Adrenal gland (tissue), 12 donors: ENCODE measurements around the gene PLIN3. TPM values are rescaled to one million over a fixed set of nuclear protein-coding genes. Genes with fewer than 3 reads are reported as not detected.
"Not testable (repeated sequence)": the region's sequence is repeated elsewhere in the genome, so short reads cannot be mapped to it uniquely, and the experiment has no call there.

Source experiments
- DNase-seq, 7 donors: peaks; one replicate each; pipeline ENCODE4 v3.0.0-alpha.2; 2019 to 2020
- H3K27ac ChIP-seq, 5 donors: fragments of 200-600 bp; sonication (generic) in 4 of 5; 1 replicate in 3 of 5; 2 replicates in 2 of 5; pipeline versions ENCODE4 v1.5.1 to v1.8.0; 2016 to 2020; ENCODE audit warnings: mild to moderate bottlenecking in 1 of 5
- H3K27me3 ChIP-seq: fragments of 200-600 bp; 2 replicates; pipeline ENCODE4 v1.8.0; 2021
- H3K36me3 ChIP-seq, 2 donors: fragments of 200-600 bp; replicated peaks in 1 of 2; 1 replicate in 1 of 2; 2 replicates in 1 of 2; pipeline versions ENCODE4 v1.5.1 to v1.8.0; 2018 to 2022
- H3K4me1 ChIP-seq, 2 donors: fragments of 200-600 bp; replicated peaks in 1 of 2; 1 replicate in 1 of 2; 2 replicates in 1 of 2; pipeline versions ENCODE4 v1.5.1 to v1.8.0; 2018 to 2021
- H3K4me3 ChIP-seq, 4 donors: fragments of 200-600 bp; sonication (generic) in 3 of 4; one replicate each; pipeline ENCODE4 v1.5.1; 2016 to 2018
- H3K9me3 ChIP-seq, 3 donors: fragments of 200-600 bp; sonication (generic) in 1 of 3; replicated peaks in 1 of 3; 1 replicate in 2 of 3; 2 replicates in 1 of 3; pipeline versions ENCODE4 v1.5.1 to v1.8.0; 2016 to 2021
- CTCF ChIP-seq, 6 experiments: fragments of 450-650 bp in 4 of 6; fragments of 200-600 bp in 2 of 6; sonication (generic) in 1 of 6; IDR thresholded peaks; 1 replicate in 5 of 6; 2 replicates in 1 of 6; pipeline versions ENCODE4 v1.5.1 to v1.8.0; 2016 to 2021; ENCODE audit warnings: antibody characterized with exemption in 6 of 6, mild to moderate bottlenecking in 2 of 6, moderate library complexity in 1 of 6
- POLR2A ChIP-seq, 2 donors: fragments of 450-650 bp; IDR thresholded peaks; one replicate each; pipeline ENCODE4 v1.6.1; 2017; ENCODE audit warnings: antibody characterized with exemption in 2 of 2, mild to moderate bottlenecking in 2 of 2, moderate library complexity in 1 of 2
- WGBS, 4 donors: extraction: QIAGEN DNeasy Blood & Tissue Kit in 2 of 4; methylation state at CpG; one replicate each; pipeline versions ENCODE4 v1.1.5 to v1.1.7; 2013 to 2017; 5-methylcytosine and 5-hydroxymethylcytosine counted together
- intact Hi-C, 2 donors: fragments of 100-400 bp; cut with DNase I; formaldehyde crosslinking; loops; one replicate each; pipeline versions ENCODE4 v1.14.1 to v1.15.0; 2022 to 2023
- polyA plus RNA-seq, 3 donors: library from polyadenylated mRNA; stranded (reverse); fragments of 200-250 nt in 2 of 3; fragments of 350-450 nt in 1 of 3; fragmentation: Illumina TruSeq in 1 of 3; extraction: RNeasy Lipid Tissue Mini Kit (QIAGEN cat#74804) in 1 of 3; gene quantifications; one replicate each; pipeline ENCODE4 v1.2.3, GENCODE V29; 2013 to 2014
- total RNA-seq, 9 donors: library from RNA; depleted of rRNA in 4 of 9; stranded (reverse); fragments of >200 nt in 4 of 9; fragments of 120-200 nt in 1 of 9; fragmentation: NEBNext Ultra II Directional in 1 of 9; extraction: Animal tissue kit (Norgen Biotek cat#: 25700) in 1 of 9; gene quantifications; one replicate each; pipeline versions ENCODE4 v1.1.0 to v1.2.4, GENCODE V29; 2013 to 2023
- donor health status: healthy with polysubstance abuse.
- donor health status: Bipolar disorder and iron deficiency.
- donor health status: DM: yes; HTN: yes; CAD: no.
- donor health status: DM: no; HTN: no; CAD: no.
- donor health status: DM: no; HTN: no; CAD: no.
- donor health status: DM: yes; HTN: yes; CAD: no.

Gene PLIN3
- total and polyA plus RNA-seq, 12 donors: 21.3 to 181 (median 103) TPM

- TF ChIP-seq CTCF (IDR thresholded peaks at IDR 0.05): no peak
- no peak for TF ChIP-seq POLR2A (IDR thresholded peaks at IDR 0.05)
- no peaks in the 10 kb centered on the region for H3K4me1 ChIP-seq
- no peaks in the 10 kb centered on the region for H3K27me3 ChIP-seq
- intact Hi-C loops: loop anchor here in 1 of 2 donors (10.0 kb wide), 1 partner anchor 48 kb away; no protein-coding TSS in a partner anchor
- H3K4me3 ChIP-seq: no peak overlapping the region
- no peaks in the 10 kb centered on the region for H3K36me3 ChIP-seq
- DNase-seq: peak in 5 of 7 donors; percentile 43 to 65 (median 55)
- WGBS, 4 donors: 52 to 80% (median 73%) methylated on average over 2 to 6 of the region's 6 CpGs
- H3K9me3 ChIP-seq: no peaks in the 10 kb centered on the region
- peak overlapping the region in 3 of 5 donors; percentile 27 to 68 (median 49) for H3K27ac ChIP-seq
These were observed 60.3 kb downstream of the PLIN3 start for GRCh38 chr19:4807188-4807587.

- Histone ChIP-seq H3K4me1 (no peaks in the 10 kb centered on the region), H3K36me3 (no peaks in the 10 kb centered on the region), H3K9me3 (no peaks in the 10 kb centered on the region), H3K27ac (no peak overlapping the region), H3K27me3 (no peaks in the 10 kb centered on the region), H3K4me3 (no peak overlapping the region)
- 70 to 81% (median 79%) methylated on average over 6 of the region's 6 CpGs for WGBS, 4 donors
- DNase-seq: no peak
- TF ChIP-seq CTCF (IDR thresholded peaks at IDR 0.05): no peak
- no peak for TF ChIP-seq POLR2A (IDR thresholded peaks at IDR 0.05)
- intact Hi-C loops: loop anchor here in 1 of 2 donors (10.0 kb wide), 1 partner anchor 48 kb away; no protein-coding TSS in a partner anchor
These were observed 61.1 kb downstream of the PLIN3 start for GRCh38 chr19:4806384-4806783.

- not testable (repeated sequence) for H3K27ac ChIP-seq, H3K36me3 ChIP-seq, H3K9me3 ChIP-seq, H3K4me1 ChIP-seq, DNase-seq, H3K27me3 ChIP-seq, H3K4me3 ChIP-seq
- intact Hi-C loops: loop anchor here in 1 of 2 donors (10.0 kb wide), 1 partner anchor 50 kb away; no protein-coding TSS in a partner anchor
- 81 to 95% (median 90%) methylated on average over 6 of the region's 6 CpGs for WGBS, 4 donors
These were observed 62.3 kb downstream of the PLIN3 start for GRCh38 chr19:4805140-4805539.

- intact Hi-C loops: loop anchor here (5.0 to 10.0 kb wide), 2 partner anchors 51 to 72 kb away; no protein-coding TSS in a partner anchor
- peak in 6 of 7 donors; percentile 44 to 72 (median 60) for DNase-seq
These were observed 63.5 kb downstream of the PLIN3 start for GRCh38 chr19:4803736-4804695.

More at GRCh38 chr19:4803736-4804695, 63.5 kb downstream of the PLIN3 start:
- TF ChIP-seq CTCF (IDR thresholded peaks at IDR 0.05) (peak; percentile 41 to 74 (median 67)), POLR2A (IDR thresholded peaks at IDR 0.05) (no peak)
- Histone ChIP-seq H3K4me3 (no peak overlapping the region), H3K9me3 (no peaks in the 10 kb centered on the region), H3K4me1 (no peaks in the 10 kb centered on the region), H3K36me3 (no peaks in the 10 kb centered on the region), H3K27me3 (no peaks in the 10 kb centered on the region), H3K27ac (no peak overlapping the region)
- WGBS, 4 donors: 41 to 73% (median 57%) methylated on average over 15 to 33 of the region's 33 CpGs
